IMR-90 (cell line): ENCODE measurements around the gene L1TD1. TPM values are rescaled to one million over a fixed set of nuclear protein-coding genes. Genes with fewer than 3 reads are reported as not detected.

ENCODE experiments used
- ATAC-seq: fragments of 200-7000 bp; cut with Tn5 transposase; 2 replicates; pipeline ENCODE4 v1.9.1; 2020; ENCODE audit warnings: low read depth, mild to moderate bottlenecking, moderate library complexity
- BruUV-seq: library from RNA; stranded (reverse); fragments of 400-500 nt; replicated peaks from 2 replicates; lab custom pipeline; 2021; lab: Mats Ljungman, UMichigan
- CTCF ChIA-PET: fragments of 300-600 bp; formaldehyde crosslinking; extraction: SDS; loops from one replicate; lab custom pipeline; 2021; ENCODE audit warnings: antibody characterized with exemption; lab: Yijun Ruan, JAX
- POLR2A ChIA-PET: fragments of 300-600 bp; sonication (Branson Sonifier 250); formaldehyde crosslinking; loops from one replicate; lab custom pipeline; 2022; ENCODE audit warnings: antibody characterized with exemption; ENCODE audit not compliant: unreplicated experiment; lab: Charles Lee
- DNase-seq: peaks from one replicate; pipeline ENCODE4 v3.0.0; 2013
- H2AFZ ChIP-seq: replicated peaks from 2 replicates; pipeline ENCODE3; 2013; ENCODE audit warnings: low read length, mild to moderate bottlenecking; ENCODE audit not compliant: poor library complexity
- H2AK5ac ChIP-seq: 2 replicates; pipeline ENCODE4 v1.6.1; 2013; ENCODE audit warnings: low read depth, low read length, inconsistent platforms
- H2AK9ac ChIP-seq: replicated peaks from 2 replicates; pipeline ENCODE3; 2013; ENCODE audit warnings: mild to moderate bottlenecking, low read depth, low read length, moderate library complexity; ENCODE audit not compliant: poor library complexity
- H2BK120ac ChIP-seq: 2 replicates; pipeline ENCODE4 v1.6.1; 2013; ENCODE audit warnings: low read depth, low read length, inconsistent platforms
- H2BK15ac ChIP-seq: 3 replicates; pipeline ENCODE4 v1.6.1; 2013; ENCODE audit warnings: low read depth, low read length, inconsistent platforms
- H2BK20ac ChIP-seq: 2 replicates; pipeline ENCODE4 v1.6.1; 2013; ENCODE audit warnings: low read depth, mild to moderate bottlenecking, inconsistent platforms, low read length, moderate library complexity
- H2BK5ac ChIP-seq: 2 replicates; pipeline ENCODE4 v1.6.1; 2013; ENCODE audit warnings: mild to moderate bottlenecking, low read depth, low read length, inconsistent platforms; ENCODE audit not compliant: poor library complexity, severe bottlenecking
- H3K14ac ChIP-seq: replicated peaks from 2 replicates; pipeline ENCODE4 v1.6.1; 2013; ENCODE audit warnings: low read depth, low read length, inconsistent platforms
- H3K18ac ChIP-seq: 2 replicates; pipeline ENCODE4 v1.6.1; 2013; ENCODE audit warnings: low read depth, low read length, control low read depth
- H3K23ac ChIP-seq: 2 replicates; pipeline ENCODE4 v1.6.1; 2013; ENCODE audit warnings: low read depth, low read length, inconsistent platforms
- H3K27ac ChIP-seq: 2 replicates; pipeline ENCODE4 v1.5.1; 2013; ENCODE audit warnings: mild to moderate bottlenecking, control low read depth, low read length; ENCODE audit not compliant: insufficient read depth
- H3K27me3 ChIP-seq: 2 replicates; pipeline ENCODE4 v1.6.1; 2013; ENCODE audit warnings: low read length; ENCODE audit not compliant: control insufficient read depth, insufficient read depth
- H3K36me3 ChIP-seq: 2 replicates; pipeline ENCODE4 v1.6.1; 2013; ENCODE audit warnings: low read length, mixed read lengths; ENCODE audit not compliant: control insufficient read depth, insufficient read depth
- H3K4ac ChIP-seq: 2 replicates; pipeline ENCODE4 v1.6.1; 2013; ENCODE audit warnings: low read depth, low read length, inconsistent platforms
- H3K4me1 ChIP-seq: 2 replicates; pipeline ENCODE4 v1.6.1; 2013; ENCODE audit warnings: low read length, mixed read lengths; ENCODE audit not compliant: control insufficient read depth, insufficient read depth
- H3K4me2 ChIP-seq: 2 replicates; pipeline ENCODE4 v1.6.1; 2013; ENCODE audit warnings: low read depth, mild to moderate bottlenecking, control low read depth, low read length, moderate library complexity
- H3K4me3 ChIP-seq: 2 replicates; pipeline ENCODE4 v1.5.1; 2013; ENCODE audit warnings: low read depth, mild to moderate bottlenecking, control low read depth, low read length, moderate library complexity; ENCODE audit not compliant: insufficient read depth
- H3K56ac ChIP-seq: 2 replicates; pipeline ENCODE4 v1.6.1; 2013; ENCODE audit warnings: low read length, inconsistent platforms; ENCODE audit not compliant: insufficient read depth; ENCODE audit errors: extremely low read depth
- H3K79me1 ChIP-seq, 2 experiments: 2 replicates each; pipeline ENCODE4 v1.6.1; 2013; ENCODE audit warnings: low read length in 2 of 2, inconsistent platforms in 1 of 2, low read depth in 1 of 2
- H3K9ac ChIP-seq: 2 replicates; pipeline ENCODE4 v1.6.1; 2013; ENCODE audit warnings: low read depth, low read length, control low read depth
- H3K9me1 ChIP-seq: 2 replicates; pipeline ENCODE4 v1.6.1; 2013; ENCODE audit warnings: low read length, inconsistent platforms; ENCODE audit not compliant: insufficient read depth
- H3K9me3 ChIP-seq: 2 replicates; pipeline ENCODE4 v1.6.1; 2013; ENCODE audit warnings: low read length; ENCODE audit not compliant: control insufficient read depth, insufficient read depth
- H4K20me1 ChIP-seq: 2 replicates; pipeline ENCODE4 v1.6.1; 2013; ENCODE audit warnings: low read length, inconsistent platforms; ENCODE audit not compliant: insufficient read depth
- H4K5ac ChIP-seq: 2 replicates; pipeline ENCODE4 v1.6.1; 2013; ENCODE audit warnings: mild to moderate bottlenecking, low read depth, low read length, control low read depth
- H4K8ac ChIP-seq, 2 experiments: 2 replicates each; pipeline ENCODE4 v1.6.1; 2013; ENCODE audit warnings: low read depth in 2 of 2, low read length in 2 of 2, control low read depth in 1 of 2, inconsistent platforms in 1 of 2
- H4K91ac ChIP-seq: 2 replicates; pipeline ENCODE4 v1.6.1; 2013; ENCODE audit warnings: low read depth, low read length, inconsistent platforms; ENCODE audit not compliant: insufficient read depth
- CEBPB ChIP-seq: IDR thresholded peaks from 2 replicates; pipeline ENCODE4 v1.6.1; 2012; ENCODE audit warnings: low read depth, low read length, improper control_type of control experiment
- FOS ChIP-seq: fragments of 150-350 bp; IDR thresholded peaks from 2 replicates; pipeline ENCODE4 v1.6.1; 2016; ENCODE audit warnings: low read depth, low read length
- MAFK ChIP-seq: IDR thresholded peaks from 2 replicates; pipeline ENCODE4 v1.6.1; 2012; ENCODE audit warnings: low read depth, low read length, improper control_type of control experiment
- MAZ ChIP-seq: IDR thresholded peaks from 2 replicates; pipeline ENCODE4 v1.6.1; 2012; ENCODE audit warnings: low read depth, mild to moderate bottlenecking, low read length, improper control_type of control experiment, moderate library complexity, borderline replicate concordance
- MXI1 ChIP-seq: IDR thresholded peaks from 2 replicates; pipeline ENCODE4 v1.6.1; 2012; ENCODE audit warnings: low read depth, mild to moderate bottlenecking, low read length, moderate library complexity, borderline replicate concordance
- POLR2A ChIP-seq: IDR thresholded peaks from 2 replicates; pipeline ENCODE4 v1.6.1; 2012; ENCODE audit warnings: mild to moderate bottlenecking, low read depth, low read length
- RAD21 ChIP-seq: IDR thresholded peaks from 2 replicates; pipeline ENCODE4 v1.6.1; 2012; ENCODE audit warnings: low read length, improper control_type of control experiment
- RCOR1 ChIP-seq: IDR thresholded peaks from 2 replicates; pipeline ENCODE4 v1.6.1; 2012; ENCODE audit warnings: mild to moderate bottlenecking, low read length, improper control_type of control experiment; ENCODE audit not compliant: insufficient replicate concordance
- RFX5 ChIP-seq: IDR thresholded peaks from 2 replicates; pipeline ENCODE4 v1.8.0; 2012; ENCODE audit warnings: low read depth, mild to moderate bottlenecking, low read length, moderate library complexity
- SMC3 ChIP-seq: fragments of 150-350 bp; IDR thresholded peaks from 2 replicates; pipeline ENCODE4 v1.6.1; 2016; ENCODE audit warnings: low read depth, mild to moderate bottlenecking, antibody characterized with exemption, low read length, moderate library complexity
- WGBS, 2 experiments: methylation state at CpG; one replicate each; pipeline versions ENCODE4 v1.1.5 to v1.1.7; 2013; ENCODE audit warnings: missing lambda C conversion rate in 2 of 2; ENCODE audit not compliant: insufficient read length in 1 of 2; ENCODE audit errors: extremely low coverage in 2 of 2; 5-methylcytosine and 5-hydroxymethylcytosine counted together
- dilution Hi-C: fragments of 300-500 bp; cut with HindIII; formaldehyde crosslinking; loops from one replicate; pipeline ENCODE4 v1.14.3; 2018; ENCODE audit warnings: low sequenced_read_pairs; ENCODE audit not compliant: unreplicated experiment
- in situ Hi-C: fragments of 300-500 bp; cut with MboI; formaldehyde crosslinking; loops from 3 replicates; pipeline ENCODE4 v1.14.3; 2019; ENCODE audit warnings: low sequenced_read_pairs, inconsistent platforms, mixed read lengths
- intact Hi-C: fragments of 100-400 bp; cut with micrococcal nuclease; formaldehyde crosslinking; loops from 2 replicates; pipeline ENCODE4 v1.10.0; 2022
- polyA plus RNA-seq, 3 experiments: library from polyadenylated mRNA; depleted of rRNA; stranded (reverse); fragments of >200 nt; gene quantifications; 2 replicates each; pipeline ENCODE4 v1.2.3, GENCODE V29; 2012; ENCODE audit warnings: low replicate concordance in 1 of 3
- total RNA-seq: library from RNA; depleted of rRNA; stranded (reverse); fragments of >200 nt; gene quantifications from 2 replicates; pipeline ENCODE4 v1.2.3, GENCODE V29; 2012
- TF ChIP-seq, protein P1 (sequence below): fragments of 150-350 bp; IDR thresholded peaks from 2 replicates; pipeline ENCODE4 v1.6.1; 2017; ENCODE audit warnings: mild to moderate bottlenecking, antibody characterized with exemption, low read length, low read depth
- TF ChIP-seq, protein P2 (sequence below): conservative IDR thresholded peaks from 2 replicates; pipeline ENCODE4 v1.5.1; 2012; ENCODE audit warnings: mild to moderate bottlenecking, low read depth, low read length, improper control_type of control experiment
- TF ChIP-seq, protein P3 (sequence below): fragments of 150-350 bp; IDR thresholded peaks from 2 replicates; pipeline ENCODE4 v1.6.1; 2016; ENCODE audit warnings: low read depth, mild to moderate bottlenecking, low read length, moderate library complexity, borderline replicate concordance

L1TD1 gene
- total and polyA plus RNA-seq, 2 of the 4 experiments (the other 2 are of a cell fraction), result not detected

DNA sequence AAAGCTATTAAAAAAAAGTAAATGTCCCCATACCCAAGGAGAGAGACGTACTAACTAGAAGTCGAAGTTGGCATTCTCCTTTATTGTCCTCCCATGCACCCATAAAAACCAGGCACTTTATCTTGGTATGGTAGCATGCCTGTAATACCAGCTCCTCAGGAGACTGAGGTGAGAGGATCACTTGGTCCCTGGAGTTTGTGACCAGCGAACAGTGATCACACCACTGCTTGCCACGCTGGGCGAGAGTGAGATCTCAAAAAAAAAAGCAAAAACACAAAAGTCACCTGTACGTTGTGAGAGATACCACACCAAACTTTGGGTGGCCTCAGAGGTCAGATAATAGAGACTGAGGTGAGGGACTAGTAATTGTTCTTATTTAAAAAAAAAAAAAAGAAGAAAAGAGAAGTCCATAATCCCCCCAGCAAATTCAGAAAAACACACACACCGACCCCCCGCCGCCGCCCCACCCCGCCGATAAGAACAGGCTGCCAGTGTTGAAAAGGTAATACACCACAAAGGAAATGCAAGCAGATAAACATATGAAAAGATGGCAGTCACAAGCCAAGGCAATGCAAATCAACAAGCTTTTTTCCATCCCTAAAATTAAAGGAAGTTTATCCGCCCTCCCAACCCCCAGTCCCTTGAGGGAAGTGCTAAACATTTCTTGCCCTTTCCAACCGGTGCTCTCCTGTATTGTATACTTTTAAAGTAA lies 3.6 kb downstream of the L1TD1 start:
- Histone ChIP-seq H3K56ac (no peak overlapping the region), H2BK120ac (no peak overlapping the region), H3K36me3 (no peaks in the 10 kb centered on the region), H3K9me1 (no peaks in the 10 kb centered on the region), H3K9me3 (peaks cover 3% of the 10 kb centered on the region), H3K79me1 (no peaks in the 10 kb centered on the region), H3K27ac (no peak overlapping the region), H3K14ac (no peak overlapping the region), H3K4me1 (no peaks in the 10 kb centered on the region), H4K91ac (no peak overlapping the region), H2BK15ac (no peak overlapping the region), H2BK20ac (no peak overlapping the region), H4K8ac (no peak overlapping the region), H3K4ac (no peak overlapping the region), H3K23ac (no peak overlapping the region), H4K5ac (no peak overlapping the region), H2BK5ac (no peak overlapping the region), H4K20me1 (no peaks in the 10 kb centered on the region), H2AK9ac (no peak overlapping the region), H2AFZ (no peak overlapping the region), H3K4me3 (no peak overlapping the region), H3K18ac (no peak overlapping the region), H3K9ac (no peak overlapping the region), H3K27me3 (no peaks in the 10 kb centered on the region; the same call in 1 of the 2 replicates), H2AK5ac (no peak overlapping the region), H3K4me2 (no peak overlapping the region)
- no peak for ATAC-seq
- no CpG with 5 or more reads among the region's 14 CpGs for WGBS, 2 experiments
- no TSS peak for BruUV-seq
- DNase-seq, result no peak
- in situ Hi-C loops (loop anchor here (25.0 kb wide), 1 partner anchor 539 kb away; no protein-coding TSS in a partner anchor), intact Hi-C loops (no loop called here), dilution Hi-C loops (no loop called here)
- CTCF ChIA-PET, result interaction anchor here (0.5 kb wide), 1 partner anchor 54 kb away, joined by 3 read pairs; no protein-coding TSS in a partner anchor
- TF ChIP-seq, protein P1, sequence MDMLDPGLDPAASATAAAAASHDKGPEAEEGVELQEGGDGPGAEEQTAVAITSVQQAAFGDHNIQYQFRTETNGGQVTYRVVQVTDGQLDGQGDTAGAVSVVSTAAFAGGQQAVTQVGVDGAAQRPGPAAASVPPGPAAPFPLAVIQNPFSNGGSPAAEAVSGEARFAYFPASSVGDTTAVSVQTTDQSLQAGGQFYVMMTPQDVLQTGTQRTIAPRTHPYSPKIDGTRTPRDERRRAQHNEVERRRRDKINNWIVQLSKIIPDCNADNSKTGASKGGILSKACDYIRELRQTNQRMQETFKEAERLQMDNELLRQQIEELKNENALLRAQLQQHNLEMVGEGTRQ, result no peak
- TF ChIP-seq RAD21, result no peak
- TF ChIP-seq MXI1, result no peak
- TF ChIP-seq POLR2A, result no peak
- no peak for TF ChIP-seq CEBPB
- no peak for TF ChIP-seq MAZ
- TF ChIP-seq, protein P2, sequence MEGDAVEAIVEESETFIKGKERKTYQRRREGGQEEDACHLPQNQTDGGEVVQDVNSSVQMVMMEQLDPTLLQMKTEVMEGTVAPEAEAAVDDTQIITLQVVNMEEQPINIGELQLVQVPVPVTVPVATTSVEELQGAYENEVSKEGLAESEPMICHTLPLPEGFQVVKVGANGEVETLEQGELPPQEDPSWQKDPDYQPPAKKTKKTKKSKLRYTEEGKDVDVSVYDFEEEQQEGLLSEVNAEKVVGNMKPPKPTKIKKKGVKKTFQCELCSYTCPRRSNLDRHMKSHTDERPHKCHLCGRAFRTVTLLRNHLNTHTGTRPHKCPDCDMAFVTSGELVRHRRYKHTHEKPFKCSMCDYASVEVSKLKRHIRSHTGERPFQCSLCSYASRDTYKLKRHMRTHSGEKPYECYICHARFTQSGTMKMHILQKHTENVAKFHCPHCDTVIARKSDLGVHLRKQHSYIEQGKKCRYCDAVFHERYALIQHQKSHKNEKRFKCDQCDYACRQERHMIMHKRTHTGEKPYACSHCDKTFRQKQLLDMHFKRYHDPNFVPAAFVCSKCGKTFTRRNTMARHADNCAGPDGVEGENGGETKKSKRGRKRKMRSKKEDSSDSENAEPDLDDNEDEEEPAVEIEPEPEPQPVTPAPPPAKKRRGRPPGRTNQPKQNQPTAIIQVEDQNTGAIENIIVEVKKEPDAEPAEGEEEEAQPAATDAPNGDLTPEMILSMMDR, result no peak
- TF ChIP-seq, protein P3, sequence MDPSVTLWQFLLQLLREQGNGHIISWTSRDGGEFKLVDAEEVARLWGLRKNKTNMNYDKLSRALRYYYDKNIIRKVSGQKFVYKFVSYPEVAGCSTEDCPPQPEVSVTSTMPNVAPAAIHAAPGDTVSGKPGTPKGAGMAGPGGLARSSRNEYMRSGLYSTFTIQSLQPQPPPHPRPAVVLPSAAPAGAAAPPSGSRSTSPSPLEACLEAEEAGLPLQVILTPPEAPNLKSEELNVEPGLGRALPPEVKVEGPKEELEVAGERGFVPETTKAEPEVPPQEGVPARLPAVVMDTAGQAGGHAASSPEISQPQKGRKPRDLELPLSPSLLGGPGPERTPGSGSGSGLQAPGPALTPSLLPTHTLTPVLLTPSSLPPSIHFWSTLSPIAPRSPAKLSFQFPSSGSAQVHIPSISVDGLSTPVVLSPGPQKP, result no peak
- TF ChIP-seq RFX5, result no peak
- no peak for TF ChIP-seq SMC3
- TF ChIP-seq FOS, result no peak
- no peak for TF ChIP-seq MAFK
- no peak for TF ChIP-seq RCOR1
- POLR2A ChIA-PET, result no interaction called here
